Natural killer cell (primary cell): ENCODE measurements around the gene C1orf185. TPM values are rescaled to one million over a fixed set of nuclear protein-coding genes. Genes with fewer than 3 reads are reported as not detected.
"Not testable (repeated sequence)": the region's sequence is repeated elsewhere in the genome, so short reads cannot be mapped to it uniquely, and the experiment has no call there.

Experiments used
- ATAC-seq, 3 donors: fragments of 150-1000 bp in 2 of 3; fragments of 200-7000 bp in 1 of 3; cut with Tn5 transposase; 1 replicate in 1 of 3; 2 replicates in 2 of 3; pipeline ENCODE4 v1.10.0; 2021; ENCODE audit warnings: mild to moderate bottlenecking in 2 of 3, moderate library complexity in 2 of 3
- DNase-seq, 2 donors: peaks; one replicate each; pipeline versions ENCODE4 v3.0.0 to v3.0.0-alpha.2; 2013 to 2021; ENCODE audit warnings: mixed read lengths in 1 of 2
- H3K27ac ChIP-seq: one replicate; pipeline ENCODE4 v1.5.1; 2013; ENCODE audit warnings: mild to moderate bottlenecking, low read length
- H3K27me3 ChIP-seq: one replicate; pipeline ENCODE4 v1.6.1; 2013; ENCODE audit warnings: low read length; ENCODE audit not compliant: control insufficient read depth, insufficient read depth
- H3K36me3 ChIP-seq: one replicate; pipeline ENCODE4 v1.6.1; 2013; ENCODE audit warnings: low read length; ENCODE audit not compliant: control insufficient read depth, insufficient read depth
- H3K4me1 ChIP-seq: one replicate; pipeline ENCODE4 v1.6.1; 2013; ENCODE audit warnings: low read length; ENCODE audit not compliant: control insufficient read depth, insufficient read depth
- H3K4me3 ChIP-seq: one replicate; pipeline ENCODE4 v1.5.1; 2013; ENCODE audit warnings: low read length
- H3K9me3 ChIP-seq: one replicate; pipeline ENCODE4 v1.6.1; 2013; ENCODE audit warnings: low read length; ENCODE audit not compliant: control insufficient read depth, insufficient read depth
- H3K27ac Mint-ChIP-seq, 2 donors: one replicate each; pipeline ENCODE4 v1.8.0; 2022; ENCODE audit warnings: mild to moderate bottlenecking in 2 of 2, mixed read lengths in 2 of 2, moderate library complexity in 1 of 2
- H3K27me3 Mint-ChIP-seq, 2 donors: one replicate each; pipeline ENCODE4 v1.8.0; 2022; ENCODE audit warnings: low read depth in 2 of 2, mixed read lengths in 2 of 2
- H3K36me3 Mint-ChIP-seq: one replicate; pipeline ENCODE4 v1.8.0; 2022; ENCODE audit warnings: mixed read lengths
- H3K4me1 Mint-ChIP-seq, 2 donors: one replicate each; pipeline ENCODE4 v1.8.0; 2022; ENCODE audit warnings: mixed read lengths in 2 of 2
- H3K4me3 Mint-ChIP-seq: one replicate; pipeline ENCODE4 v1.8.0; 2022; ENCODE audit warnings: mild to moderate bottlenecking, moderate library complexity, mixed read lengths
- H3K9me3 Mint-ChIP-seq, 2 donors: one replicate each; pipeline ENCODE4 v1.8.0; 2022; ENCODE audit warnings: mixed read lengths in 2 of 2
- WGBS: methylation state at CpG from one replicate; pipeline ENCODE4 v1.1.7; 2013; ENCODE audit warnings: missing lambda C conversion rate; ENCODE audit not compliant: insufficient coverage; 5-methylcytosine and 5-hydroxymethylcytosine counted together
- intact Hi-C: fragments of 100-400 bp; cut with micrococcal nuclease; formaldehyde crosslinking; loops from one replicate; pipeline ENCODE4 v1.14.2; 2022
- total RNA-seq, 4 donors: library from RNA; stranded (reverse); fragments of 120-200 nt in 1 of 4; gene quantifications; one replicate each; pipeline versions ENCODE4 v1.2.3 to v1.2.4, GENCODE V29; 2013 to 2022
- TF ChIP-seq, protein P1 (sequence below): fragments of 200-600 bp; IDR thresholded peaks from one replicate; pipeline ENCODE4 v1.8.0; 2022; ENCODE audit warnings: antibody characterized with exemption

C1orf185 gene
- total RNA-seq, 3 donors from 2014 or later (not counting 1 experiment from before 2014, with no cell fraction given), result not detected

DNA sequence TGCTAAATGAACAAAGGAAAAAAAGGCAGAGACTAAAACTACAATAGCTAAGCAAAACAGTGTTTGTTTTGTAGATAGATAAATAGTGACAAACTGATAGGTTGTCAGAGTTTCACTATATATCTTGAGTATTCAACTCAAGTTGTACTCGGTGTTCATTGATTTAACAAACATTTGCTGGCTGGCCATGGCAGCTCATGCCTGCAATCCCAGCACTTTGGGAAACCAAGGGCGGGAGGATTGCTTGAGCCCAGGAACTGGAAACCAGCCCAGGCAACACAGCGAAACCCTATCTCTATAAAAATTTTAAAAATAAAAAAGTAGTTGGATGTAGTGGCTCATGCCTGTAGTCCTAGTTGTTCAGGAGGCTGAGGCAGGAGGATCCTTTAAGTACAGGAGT is 17.3 kb downstream of the C1orf185 start:
- ATAC-seq (no peak), DNase-seq (no peak)
- Mint-ChIP-seq H3K9me3 (no peaks in the 10 kb centered on the region), H3K4me1 (no peaks in the 10 kb centered on the region), H3K4me3 (no peak overlapping the region), H3K27ac (no peak overlapping the region), H3K36me3 (no peaks in the 10 kb centered on the region), H3K27me3 (peaks cover 27 to 31% of the 10 kb centered on the region in 2 donors)
- Histone ChIP-seq H3K36me3 (no peaks in the 10 kb centered on the region), H3K4me1 (no peaks in the 10 kb centered on the region), H3K27ac (no peak overlapping the region), H3K9me3 (no peaks in the 10 kb centered on the region), H3K4me3 (no peak overlapping the region), H3K27me3 (no peaks in the 10 kb centered on the region)
- WGBS, result 88% methylated on average over 2 of the region's 3 CpGs
- intact Hi-C loops, result no loop called here
- TF ChIP-seq, protein P1, sequence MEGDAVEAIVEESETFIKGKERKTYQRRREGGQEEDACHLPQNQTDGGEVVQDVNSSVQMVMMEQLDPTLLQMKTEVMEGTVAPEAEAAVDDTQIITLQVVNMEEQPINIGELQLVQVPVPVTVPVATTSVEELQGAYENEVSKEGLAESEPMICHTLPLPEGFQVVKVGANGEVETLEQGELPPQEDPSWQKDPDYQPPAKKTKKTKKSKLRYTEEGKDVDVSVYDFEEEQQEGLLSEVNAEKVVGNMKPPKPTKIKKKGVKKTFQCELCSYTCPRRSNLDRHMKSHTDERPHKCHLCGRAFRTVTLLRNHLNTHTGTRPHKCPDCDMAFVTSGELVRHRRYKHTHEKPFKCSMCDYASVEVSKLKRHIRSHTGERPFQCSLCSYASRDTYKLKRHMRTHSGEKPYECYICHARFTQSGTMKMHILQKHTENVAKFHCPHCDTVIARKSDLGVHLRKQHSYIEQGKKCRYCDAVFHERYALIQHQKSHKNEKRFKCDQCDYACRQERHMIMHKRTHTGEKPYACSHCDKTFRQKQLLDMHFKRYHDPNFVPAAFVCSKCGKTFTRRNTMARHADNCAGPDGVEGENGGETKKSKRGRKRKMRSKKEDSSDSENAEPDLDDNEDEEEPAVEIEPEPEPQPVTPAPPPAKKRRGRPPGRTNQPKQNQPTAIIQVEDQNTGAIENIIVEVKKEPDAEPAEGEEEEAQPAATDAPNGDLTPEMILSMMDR, result no peak

DNA sequence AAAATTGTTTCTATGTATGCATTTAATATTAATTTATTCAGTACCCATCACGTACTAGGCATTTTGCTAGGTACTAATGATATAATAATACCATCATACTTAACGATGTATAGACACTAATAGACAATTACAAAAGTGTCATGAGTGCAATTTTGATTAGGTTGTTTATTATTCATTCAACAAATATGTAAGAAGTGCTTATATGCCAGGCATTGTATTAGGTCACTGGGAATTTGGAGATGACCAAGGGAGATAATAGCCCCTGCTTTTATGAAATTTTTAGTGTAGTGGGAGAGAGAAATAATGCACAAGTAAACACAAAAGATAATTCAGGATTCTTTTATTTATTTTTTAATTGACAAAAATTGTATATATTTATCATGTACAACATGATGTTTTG is 18.6 kb downstream of the C1orf185 start:
- peaks cover 28 to 31% of the 10 kb centered on the region in 2 donors for H3K27me3 Mint-ChIP-seq
- no peaks in the 10 kb centered on the region for H3K36me3 Mint-ChIP-seq
- no peak overlapping the region for H3K4me3 Mint-ChIP-seq
- no peaks in the 10 kb centered on the region for H3K4me1 ChIP-seq
- H3K4me1 Mint-ChIP-seq, result no peaks in the 10 kb centered on the region
- no peak for DNase-seq
- H3K27me3 ChIP-seq, result no peaks in the 10 kb centered on the region
- no CpG with 5 or more reads among the region's 2 CpGs for WGBS
- no peak overlapping the region for H3K27ac ChIP-seq
- H3K9me3 ChIP-seq, result no peaks in the 10 kb centered on the region
- no peak for ATAC-seq
- TF ChIP-seq, protein P1, result no peak
- H3K36me3 ChIP-seq, result no peaks in the 10 kb centered on the region
- H3K9me3 Mint-ChIP-seq, result no peaks in the 10 kb centered on the region
- no peak overlapping the region for H3K27ac Mint-ChIP-seq
- intact Hi-C loops, result no loop called here
- H3K4me3 ChIP-seq, result no peak overlapping the region

DNA sequence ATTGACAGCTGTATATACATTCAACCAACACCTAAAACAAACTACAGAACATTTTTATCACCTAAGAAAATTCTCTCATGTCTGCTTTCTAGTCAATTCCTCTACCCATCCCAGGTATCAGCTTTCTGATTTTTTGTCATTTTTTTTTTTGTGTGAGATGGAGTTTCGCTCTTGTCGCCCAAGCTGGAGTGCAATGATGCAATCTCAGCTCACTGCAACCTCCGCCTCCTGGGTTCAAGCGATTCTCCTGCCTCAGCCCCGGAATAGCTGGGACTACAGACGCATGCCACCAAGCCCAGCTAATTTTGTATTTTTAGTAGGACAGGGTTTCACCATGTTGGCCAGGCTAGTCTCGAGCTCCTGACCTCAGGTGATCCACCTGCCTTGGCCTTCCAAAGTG is 25.1 kb downstream of the C1orf185 start:
- H3K36me3 ChIP-seq, ATAC-seq, H3K4me3 ChIP-seq, H3K4me3 Mint-ChIP-seq, DNase-seq, H3K36me3 Mint-ChIP-seq, intact Hi-C loops, H3K9me3 Mint-ChIP-seq, H3K27ac Mint-ChIP-seq, H3K4me1 ChIP-seq, H3K27ac ChIP-seq, H3K9me3 ChIP-seq, H3K4me1 Mint-ChIP-seq, H3K27me3 ChIP-seq: not testable (repeated sequence)
- WGBS, result 89% methylated on average over 7 of the region's 7 CpGs
- peaks cover 10 to 19% of the 10 kb centered on the region in 2 donors for H3K27me3 Mint-ChIP-seq

DNA sequence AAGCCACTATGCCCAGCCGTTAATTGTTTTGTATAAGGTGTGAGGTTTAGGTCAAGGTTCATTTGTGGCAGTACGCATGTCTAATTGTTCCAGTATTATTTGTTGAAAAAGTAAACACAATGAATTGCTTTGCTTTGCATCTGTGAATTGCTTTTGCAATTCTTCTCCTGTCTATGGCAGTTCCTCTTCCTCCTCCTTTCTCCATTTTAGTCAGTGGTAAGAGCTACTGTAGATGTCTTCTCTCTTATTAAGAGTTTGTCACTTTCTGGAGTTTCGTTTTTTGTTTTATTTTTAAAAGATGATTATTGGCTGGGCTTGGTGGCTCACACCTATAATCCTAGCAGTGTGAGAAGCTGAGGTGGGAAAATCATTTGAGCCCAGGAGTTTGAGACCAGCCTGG is 29.2 kb downstream of the C1orf185 start:
- H3K27me3 Mint-ChIP-seq, result peaks cover 24 to 25% of the 10 kb centered on the region in 2 donors
- H3K4me1 ChIP-seq, result no peaks in the 10 kb centered on the region
- no peak overlapping the region for H3K4me3 ChIP-seq
- H3K36me3 Mint-ChIP-seq, result peaks cover 18% of the 10 kb centered on the region
- no peak for ATAC-seq
- DNase-seq, result no peak
- WGBS, result 79% methylated on average over 2 of the region's 3 CpGs
- H3K27ac Mint-ChIP-seq, result no peak overlapping the region
- peaks cover 8 to 11% of the 10 kb centered on the region in 2 donors for H3K9me3 Mint-ChIP-seq
- intact Hi-C loops, result no loop called here
- H3K9me3 ChIP-seq, result no peaks in the 10 kb centered on the region
- H3K36me3 ChIP-seq, result no peaks in the 10 kb centered on the region
- no peak overlapping the region for H3K4me3 Mint-ChIP-seq
- H3K4me1 Mint-ChIP-seq, result no peaks in the 10 kb centered on the region
- H3K27ac ChIP-seq, result no peak overlapping the region
- TF ChIP-seq, protein P1, result no peak
- H3K27me3 ChIP-seq, result no peaks in the 10 kb centered on the region
